ENCODE data around the gene IL34.
"Not testable (repeated sequence)": the region's sequence is repeated elsewhere in the genome, so short reads cannot be mapped to it uniquely, and the experiment has no call there.

The IL34 gene

DNA sequence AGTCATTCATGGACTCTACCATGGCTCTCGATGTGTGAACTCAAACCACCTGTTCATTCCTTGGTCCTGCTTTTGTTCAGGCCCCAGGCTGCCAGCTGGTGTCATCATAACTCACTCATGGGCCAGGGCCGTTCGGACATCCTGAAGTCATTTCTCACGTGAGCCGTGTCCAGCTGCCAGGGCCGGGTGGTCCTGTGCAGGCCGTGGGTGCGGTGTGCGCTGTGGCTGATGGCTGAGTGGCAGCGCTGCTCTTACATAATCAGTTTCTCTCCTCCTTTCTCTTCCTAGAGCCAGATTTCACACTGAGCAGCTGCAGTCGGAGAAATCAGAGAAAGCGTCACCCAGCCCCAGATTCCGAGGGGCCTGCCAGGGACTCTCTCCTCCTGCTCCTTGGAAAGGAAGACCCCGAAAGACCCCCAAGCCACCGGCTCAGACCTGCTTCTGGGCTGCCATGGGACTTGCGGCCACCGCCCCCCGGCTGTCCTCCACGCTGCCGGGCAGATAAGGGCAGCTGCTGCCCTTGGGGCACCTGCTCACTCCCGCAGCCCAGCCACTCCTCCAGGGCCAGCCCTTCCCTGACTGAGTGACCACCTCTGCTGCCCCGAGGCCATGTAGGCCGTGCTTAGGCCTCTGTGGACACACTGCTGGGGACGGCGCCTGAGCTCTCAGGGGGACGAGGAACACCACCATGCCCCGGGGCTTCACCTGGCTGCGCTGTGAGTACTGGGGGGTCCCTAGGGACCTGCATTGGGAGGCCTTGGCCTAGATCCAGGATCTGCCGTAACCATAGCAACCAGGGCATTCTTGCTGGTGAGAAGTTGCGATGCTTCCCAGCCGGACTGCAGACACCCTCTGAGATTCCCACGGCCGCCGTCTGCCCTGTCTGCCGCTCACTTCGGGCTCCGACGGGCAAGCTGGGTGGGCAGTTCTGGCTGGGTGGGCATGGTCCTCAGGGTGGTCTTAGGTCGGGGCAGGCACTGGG, at the start of gene IL34:
Gene IL34 (plus strand): TSS at position 300 of the 982 bp plus-strand sequence. CDS start 389 bp downstream, at position 689.
- no peak for DNase-seq

DNA sequence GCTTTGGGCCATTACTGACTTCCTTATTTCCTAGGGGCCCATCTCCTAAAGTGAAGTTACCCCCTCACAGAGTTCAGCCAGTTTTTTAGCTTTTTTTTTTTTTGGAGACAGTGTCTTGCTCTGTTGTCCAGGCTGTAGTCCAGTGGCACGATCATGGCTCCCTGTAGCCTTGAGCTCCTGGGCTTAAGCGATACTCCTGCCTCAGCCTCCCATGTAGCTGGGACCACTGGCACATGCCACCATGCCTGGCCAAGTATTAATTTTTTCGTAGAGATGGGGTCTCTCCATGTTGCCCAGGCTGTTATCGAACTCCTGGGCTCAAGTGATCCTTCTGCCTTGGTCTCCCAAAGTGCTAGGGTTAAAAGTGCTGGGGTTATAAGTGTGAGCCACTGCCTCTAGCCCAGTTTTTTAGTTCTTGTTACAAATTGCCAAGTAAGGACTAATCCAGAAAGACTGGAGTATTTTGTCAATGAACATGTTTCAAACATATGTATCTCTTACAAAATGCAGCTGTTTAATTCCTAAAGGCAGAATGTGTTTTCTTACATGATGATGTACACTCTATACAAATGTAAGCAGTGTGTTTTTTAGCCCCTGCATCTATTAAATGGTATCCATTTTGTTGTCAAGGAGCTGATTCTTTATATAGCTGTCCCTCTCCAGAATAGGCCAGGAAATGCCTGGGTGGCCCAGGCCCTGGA, 49.1 kb upstream of the IL34 start:
- DNase-seq: no peak

DNA sequence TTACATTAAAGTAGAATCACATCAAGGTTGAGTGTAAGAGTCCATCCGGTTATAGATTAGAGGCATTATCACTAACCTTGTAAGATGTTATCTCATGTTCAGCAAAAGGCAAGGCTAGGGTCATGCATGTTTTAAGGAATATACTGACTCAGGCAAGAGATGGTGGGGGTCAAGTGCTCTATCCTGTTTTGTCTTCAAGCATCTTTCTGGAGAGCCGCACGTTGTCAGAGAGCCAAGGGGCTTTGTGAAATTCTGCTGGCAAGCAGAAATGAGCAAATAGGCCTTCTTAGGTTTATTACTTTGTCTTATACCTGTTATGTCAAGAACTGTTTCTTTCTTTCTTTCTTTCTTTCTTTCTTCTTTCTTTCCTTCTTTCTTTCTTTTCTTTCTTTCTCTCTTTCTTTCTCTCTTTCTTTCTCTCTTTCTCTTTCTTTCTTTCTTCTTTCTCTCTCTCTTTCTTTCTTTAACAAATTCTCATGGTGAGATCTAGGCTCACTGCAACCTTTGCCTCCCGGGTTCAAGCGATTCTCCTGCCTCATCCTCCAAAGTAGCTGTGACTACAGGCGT, 47.3 kb upstream of the IL34 start:
- no peak for DNase-seq

DNA sequence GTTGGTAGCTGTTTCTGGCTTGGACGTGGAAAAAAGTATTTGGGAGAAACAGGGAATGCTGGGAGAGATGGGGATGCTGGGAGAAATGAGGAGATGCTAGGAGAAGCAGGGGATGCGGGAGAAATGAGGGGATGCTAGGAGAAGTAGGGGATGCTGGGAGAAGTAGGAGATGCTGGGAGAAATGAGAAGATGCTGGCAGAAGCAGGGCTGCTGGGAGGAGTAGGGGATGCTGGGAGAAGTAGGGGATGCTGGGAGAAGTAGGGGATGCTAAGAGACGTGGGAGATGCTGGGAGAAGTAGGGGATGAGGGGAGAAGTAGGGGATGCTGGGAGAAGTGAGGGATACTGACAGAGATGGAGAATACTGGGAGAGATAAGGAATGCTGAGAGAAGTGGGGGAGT, 45.6 kb upstream of the IL34 start:
- no peak for DNase-seq

DNA sequence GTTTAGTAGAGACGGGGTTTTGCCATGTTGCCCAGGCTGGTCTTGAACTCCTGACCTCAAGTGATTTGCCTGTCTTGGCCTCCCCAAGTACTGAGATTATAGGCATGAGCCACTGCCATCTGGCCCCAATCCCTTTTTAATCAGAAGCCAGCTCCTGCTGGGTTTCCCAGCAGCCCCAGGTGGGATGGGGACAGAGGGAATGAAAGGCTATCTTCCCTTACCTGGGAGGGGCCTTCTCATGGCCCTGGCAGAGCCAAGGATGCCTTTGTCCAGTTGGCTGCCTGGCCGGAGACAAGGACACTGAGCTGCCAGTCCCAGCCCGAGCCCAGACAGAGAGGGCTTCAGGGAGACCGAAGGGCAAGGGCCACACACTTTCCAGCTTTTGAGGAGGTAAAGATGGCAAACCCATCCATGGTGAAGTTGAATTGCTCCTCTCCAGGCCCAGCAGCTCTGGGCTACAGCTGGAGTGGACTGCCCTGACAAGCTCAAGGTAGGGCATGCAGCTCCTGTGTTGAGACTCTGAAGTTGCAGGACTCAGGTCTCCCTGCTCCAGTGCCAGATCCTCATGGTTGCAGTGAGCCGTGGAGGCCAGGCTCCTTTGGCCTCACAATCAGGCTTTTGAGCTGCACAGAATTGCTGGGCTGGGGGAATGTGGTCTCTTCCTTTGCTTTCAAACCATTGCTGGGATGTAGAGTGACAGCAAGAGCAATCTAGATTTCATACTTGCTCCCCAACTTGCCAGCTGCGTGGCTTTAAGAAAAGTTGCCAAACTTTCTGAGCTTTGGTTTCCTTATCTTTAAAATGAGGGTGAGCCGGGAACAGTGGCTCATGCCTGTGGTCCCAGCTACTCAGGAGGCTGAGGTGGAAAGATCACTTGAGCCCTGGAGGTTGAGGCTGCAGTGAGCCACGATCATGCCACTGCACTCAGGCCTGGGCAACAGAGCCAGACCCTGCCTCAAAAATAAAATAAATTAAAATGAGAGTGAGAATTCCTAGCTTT, 44.5 kb upstream of the IL34 start:
- DNase-seq: peak; percentile 35

DNA sequence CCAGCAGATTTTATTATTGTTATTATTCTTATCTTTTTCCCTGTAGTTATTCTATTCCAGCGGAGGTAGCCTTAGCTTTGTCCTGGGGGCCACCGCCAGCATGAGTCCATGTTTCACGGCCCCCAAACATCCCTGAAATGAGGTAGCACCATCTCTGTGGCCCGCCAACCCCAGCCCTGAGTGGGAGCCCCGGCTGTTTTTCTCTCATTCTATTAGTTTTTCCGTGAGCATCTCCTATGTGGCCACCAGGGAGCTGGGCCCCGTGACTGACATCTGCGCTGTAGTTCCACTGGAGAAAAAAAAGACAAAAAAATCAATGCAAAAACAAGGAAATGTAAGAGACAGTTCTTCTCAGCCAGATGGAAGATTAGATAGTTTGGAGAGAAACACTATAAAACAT, 43.5 kb upstream of the IL34 start:
- no peak for DNase-seq

DNA sequence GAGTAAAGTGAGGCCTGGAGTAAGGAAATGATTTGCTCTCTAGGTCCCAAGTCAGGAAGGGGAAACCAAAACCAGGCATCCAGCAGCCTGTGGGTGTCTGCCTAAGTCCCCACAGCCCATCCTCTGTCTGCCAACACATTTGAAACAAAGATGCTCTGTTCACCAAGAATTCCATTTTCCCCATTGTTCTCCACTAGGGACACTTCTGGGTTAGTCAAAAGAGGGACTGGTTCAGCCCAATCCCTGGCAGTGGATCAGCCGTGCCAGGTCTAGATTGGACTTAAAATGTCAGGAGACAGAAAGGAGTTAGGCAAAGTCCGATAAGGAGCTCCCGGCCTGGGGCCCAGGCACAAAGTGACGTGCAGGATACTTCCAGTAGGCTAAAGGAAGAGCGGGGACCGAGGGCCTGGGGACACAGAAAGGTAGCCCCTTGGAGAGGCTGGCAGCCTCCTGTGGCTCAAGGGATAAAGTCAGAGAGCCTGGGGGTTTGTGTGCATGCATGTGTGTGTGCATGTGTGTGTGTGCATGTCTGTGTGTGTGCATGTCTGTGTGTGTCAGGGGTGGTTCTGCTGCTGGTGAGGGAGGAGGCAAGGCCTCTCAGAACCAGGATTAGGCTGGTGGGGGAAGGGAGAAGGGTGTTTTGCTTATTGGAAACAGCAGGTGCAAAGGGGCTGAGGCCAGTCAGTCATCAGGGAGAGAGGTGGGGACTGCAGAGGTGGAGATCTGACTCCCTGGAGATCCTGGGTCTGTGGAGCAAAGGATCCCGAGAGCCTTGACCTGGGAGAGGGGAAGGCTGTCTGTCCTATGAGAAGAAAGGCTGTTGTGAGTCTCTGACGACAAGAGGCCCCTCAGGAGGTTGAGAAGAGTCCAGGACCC, 41.7 kb upstream of the IL34 start:
- DNase-seq: no peak

DNA sequence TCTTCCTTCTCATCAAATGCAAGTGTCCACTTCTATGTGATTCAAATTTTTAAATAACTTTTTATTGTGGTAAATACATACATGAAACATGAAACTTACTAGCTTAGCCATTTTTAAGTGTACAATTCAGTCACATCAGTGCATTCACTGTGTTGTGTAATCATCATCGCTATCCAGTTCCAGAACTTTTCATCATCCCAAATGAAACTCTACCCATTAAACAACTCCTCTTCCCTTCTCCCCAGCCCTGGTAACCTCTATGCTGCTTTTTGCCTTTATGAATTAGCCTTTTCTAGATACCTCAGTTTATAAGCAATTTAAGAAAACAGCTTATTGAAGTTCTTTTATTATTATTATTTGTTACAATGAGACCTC, 41.1 kb upstream of the IL34 start:
- no peak for DNase-seq

DNA sequence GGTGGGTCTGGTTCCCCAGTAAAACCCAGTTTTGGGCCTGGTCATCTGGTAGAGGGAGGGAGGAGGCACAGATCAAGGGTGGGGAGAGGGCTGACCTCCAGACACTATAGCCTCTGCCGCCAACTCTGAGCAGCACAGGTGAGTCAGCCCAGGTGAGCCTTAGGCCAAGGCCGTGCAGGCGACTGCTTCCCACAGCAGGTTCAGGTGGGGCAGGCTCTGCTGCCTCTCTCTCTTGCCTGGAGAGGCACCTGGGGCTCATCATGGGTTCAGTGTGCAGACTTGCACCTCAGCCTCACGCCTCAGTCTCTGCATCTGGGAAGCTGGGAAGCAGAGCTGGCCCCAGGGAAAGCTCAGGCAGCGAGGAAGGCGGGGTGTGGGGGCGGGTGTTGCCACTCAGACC, 37.8 kb upstream of the IL34 start:
- DNase-seq: no peak

DNA sequence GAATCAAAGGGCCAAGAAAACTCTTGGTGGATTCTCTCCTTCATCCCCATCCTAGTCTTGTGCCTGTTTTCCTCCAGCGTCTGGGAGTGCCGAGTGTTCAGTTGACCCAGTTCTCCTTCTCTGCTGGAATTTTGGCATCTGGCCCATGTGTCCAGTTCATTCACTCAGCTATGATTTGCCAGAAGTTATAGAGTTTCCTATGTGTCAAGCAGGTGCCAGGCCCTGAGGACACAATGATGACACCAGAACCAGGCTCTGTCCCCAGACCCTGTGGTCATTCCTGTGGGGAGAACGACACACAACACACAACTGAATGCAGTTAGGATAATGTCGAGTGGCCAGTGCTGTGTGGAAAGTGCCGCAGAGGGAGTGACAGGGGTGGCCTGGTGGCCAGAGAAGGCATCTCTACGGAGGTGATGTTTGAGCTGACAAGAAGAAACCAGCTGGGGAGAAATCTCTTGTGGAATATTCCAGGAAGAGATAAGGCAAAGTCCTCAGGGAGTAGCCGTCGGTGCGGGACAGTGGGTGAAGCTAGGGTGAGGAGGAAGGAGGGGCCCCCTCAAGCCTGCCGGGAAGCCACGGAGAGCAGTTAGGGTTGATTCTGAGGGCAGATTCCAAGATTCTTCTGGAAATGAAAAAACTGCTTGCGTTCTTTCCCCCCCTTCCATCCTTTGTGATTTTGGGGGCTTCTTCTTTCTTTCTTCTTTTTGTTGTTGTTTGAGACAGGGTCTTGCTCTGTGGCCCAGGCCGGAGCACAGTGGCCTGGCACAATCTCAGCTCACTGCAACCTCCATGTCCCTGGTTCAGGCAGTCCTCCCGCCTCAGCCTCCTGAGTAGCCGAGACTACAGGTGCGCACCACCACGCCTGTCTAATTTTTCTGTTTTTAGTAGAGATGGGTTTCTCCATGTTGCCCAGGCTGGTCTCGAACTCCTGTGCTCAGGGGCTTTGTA, 35.8 kb upstream of the IL34 start:
- DNase-seq: no peak

DNA sequence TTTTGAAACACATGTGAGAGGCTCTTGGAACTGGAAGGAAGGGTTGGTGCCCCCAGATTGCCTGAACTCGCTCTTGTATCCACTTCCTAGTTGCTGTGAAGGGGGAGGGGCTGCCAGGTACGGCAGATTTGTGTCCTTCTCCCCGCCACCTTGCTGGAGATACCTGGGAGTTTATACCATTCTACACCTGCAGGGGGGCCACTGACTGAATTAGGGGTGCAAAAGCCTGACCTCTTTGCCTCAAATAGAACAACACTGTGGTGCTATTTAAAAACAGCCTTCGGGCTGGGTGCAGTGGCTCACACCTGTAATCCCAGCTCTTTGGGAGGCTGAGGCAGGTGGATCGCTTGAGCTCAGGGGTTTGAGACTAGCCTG, 35.1 kb upstream of the IL34 start:
- DNase-seq: no peak

DNA sequence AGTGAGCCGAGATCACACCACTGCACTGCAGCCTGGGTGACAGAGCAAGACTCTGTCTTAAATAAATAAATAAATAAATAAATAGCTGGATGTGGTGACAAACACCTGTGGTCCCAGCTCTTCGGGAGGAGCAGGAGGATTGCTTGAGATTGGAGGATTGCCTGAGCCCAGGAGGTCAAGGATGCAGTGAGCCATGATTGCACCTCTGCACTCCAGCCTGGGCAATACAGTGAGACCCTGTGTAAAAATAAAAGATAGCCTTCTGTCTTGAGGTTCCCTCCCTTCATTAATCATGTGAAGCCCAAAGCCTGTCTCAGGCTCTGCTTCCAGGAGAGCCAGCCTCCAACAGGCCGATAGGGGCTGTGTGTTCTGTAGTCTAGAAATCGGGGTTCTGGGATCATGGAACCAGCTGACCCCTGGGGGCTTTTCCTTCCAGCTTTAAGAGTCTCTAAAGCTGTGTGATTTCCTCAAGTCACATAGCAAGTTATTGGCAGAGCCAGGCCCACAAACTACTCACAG, 34.5 kb upstream of the IL34 start:
- DNase-seq: no peak

DNA sequence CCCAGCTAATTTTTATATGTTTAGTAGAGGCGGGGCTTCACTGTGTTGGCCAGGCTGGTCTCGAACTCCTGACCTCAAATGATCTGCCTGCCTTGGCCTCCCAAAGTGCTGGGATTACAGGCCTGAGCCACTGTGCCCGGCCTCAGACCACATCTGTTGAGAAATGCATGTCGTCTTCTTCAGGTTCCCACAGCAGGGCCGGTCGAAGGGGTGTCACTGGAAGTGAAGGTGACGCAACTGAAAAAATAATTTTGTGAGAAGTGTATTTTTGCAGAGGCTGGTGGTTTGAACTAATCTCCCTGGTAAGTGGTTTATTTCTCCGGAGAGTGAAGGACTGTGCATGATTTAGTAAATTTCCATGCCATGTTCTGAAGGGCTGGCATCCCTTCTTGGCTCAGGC, 33.4 kb upstream of the IL34 start:
- DNase-seq: no peak

DNA sequence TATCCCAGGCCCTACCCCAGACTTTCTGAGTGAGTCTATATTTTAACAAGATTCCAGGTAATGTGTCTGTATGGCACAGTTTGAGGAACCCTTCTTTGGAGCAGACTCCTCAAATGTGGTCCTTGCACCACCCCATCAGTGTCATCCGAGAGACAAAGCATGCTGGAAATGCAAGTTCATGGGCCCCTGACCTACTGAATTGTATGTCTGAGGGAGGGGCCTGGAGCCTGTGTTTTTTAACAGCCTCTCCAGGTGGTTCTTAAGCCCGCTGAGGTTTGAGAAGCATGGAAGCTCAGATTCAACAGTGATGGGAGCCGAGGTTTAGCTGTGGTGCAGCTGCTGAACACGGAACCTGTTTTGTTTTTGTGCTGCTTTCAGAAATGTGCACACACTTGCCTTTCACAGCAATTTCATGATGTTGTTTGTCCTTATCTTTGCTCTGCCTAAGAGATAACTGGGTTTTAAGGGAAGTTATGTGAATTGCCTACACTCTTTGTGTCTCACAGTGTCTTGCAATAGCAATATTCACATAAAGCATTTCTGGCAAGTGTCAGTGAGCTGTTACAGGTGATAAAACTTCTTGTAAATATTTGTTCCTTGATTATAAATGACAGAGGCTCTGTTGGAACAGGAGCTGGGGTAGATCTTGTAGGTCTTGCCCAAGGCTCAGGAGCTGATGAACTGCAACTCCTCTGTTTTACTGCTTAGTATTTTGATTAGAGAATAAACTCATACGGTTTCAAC, 32.0 kb upstream of the IL34 start:
- no peak for DNase-seq

DNA sequence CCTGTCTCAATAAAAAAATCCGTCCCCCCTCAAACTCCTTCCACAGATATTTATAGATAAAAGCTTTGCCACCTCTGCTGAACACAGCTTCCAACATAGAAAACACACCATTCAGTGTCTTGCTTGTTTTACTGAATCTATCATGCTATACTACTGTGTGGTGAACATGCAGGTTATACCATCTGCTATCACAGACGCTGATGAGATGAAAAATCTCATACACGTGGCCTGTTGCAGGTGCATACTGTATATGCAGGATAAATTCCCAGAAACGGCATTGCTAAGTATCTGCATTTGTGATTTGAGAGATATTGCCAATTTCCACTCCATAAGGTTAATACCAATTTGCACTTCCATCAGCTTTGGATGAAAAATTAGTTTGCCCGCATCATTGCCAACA, 30.4 kb upstream of the IL34 start:
- DNase-seq: no peak

DNA sequence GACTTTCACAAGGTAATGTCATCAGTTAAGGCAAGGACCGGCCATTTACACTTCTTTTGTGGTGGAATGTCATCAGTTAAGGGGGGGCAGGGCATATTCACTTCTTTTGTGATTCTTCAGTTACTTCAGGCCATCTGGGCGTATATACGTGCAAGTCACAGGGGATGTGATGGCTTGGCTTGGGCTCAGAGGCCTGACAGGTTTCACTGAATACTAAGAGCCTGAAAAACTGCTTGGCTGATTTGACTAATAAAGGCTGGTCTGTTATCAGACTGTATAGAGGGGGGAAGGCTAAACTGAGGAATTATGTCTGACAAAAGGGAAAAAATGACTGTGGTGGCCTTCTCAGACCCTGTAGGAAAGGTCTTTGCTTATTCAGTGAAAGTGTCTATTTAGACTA, 24.5 kb upstream of the IL34 start:
- DNase-seq: not testable (repeated sequence)

DNA sequence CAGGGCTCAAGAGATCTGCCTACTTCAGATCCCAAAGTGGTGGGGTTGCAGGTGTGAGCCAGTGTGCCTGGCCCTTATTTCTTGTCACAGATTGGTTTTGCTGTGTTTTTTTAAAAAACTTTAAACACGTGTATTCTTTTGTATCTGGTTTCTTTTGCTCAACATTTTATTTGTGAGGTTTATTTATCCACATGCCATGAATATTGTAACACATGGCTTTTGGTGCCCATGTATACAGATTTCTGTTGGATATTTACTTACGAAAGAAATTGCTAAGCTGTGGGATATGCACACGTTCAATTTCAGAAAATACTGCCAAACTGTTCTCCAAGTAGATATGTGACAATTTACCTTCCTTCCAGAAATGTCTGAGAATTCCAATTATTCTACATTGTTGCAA, 18.7 kb upstream of the IL34 start:
- no peak for DNase-seq

DNA sequence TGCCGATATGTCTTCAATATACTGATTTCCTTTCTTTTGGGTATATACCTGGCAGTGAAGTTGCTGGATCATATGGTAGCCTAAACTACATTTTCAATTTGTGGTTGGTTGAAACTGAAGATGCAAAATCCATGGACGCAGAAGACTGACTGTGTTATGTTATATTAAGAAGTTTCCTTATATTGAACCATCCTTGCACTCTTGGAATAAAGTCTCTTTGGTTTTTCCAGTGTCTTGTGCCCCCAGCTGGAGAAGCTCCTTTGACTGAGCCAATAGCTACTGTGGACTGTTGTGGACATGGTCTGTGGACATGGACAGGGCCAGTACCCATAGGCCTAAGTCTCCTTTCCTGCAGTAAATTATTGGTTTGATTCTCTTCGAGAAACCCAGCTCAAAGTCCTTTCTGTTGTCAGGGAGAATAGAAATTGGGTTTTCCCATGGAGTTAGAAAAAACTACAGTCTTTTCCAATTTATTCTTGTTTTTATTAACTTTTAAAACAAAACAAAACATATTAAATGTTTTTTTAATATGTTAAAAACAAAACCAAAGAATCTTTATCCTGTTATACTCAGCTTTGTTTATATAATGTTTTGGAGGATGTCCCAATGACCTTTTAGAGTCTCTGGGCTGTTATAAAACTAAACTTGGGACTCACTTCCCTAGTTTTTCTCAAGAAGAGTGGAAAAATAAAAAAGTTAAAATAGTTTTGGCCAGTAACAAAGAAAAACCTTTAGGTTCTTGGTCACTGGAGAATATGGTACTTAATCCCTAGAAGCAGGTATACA, 15.2 kb upstream of the IL34 start:
- no peak for DNase-seq

DNA sequence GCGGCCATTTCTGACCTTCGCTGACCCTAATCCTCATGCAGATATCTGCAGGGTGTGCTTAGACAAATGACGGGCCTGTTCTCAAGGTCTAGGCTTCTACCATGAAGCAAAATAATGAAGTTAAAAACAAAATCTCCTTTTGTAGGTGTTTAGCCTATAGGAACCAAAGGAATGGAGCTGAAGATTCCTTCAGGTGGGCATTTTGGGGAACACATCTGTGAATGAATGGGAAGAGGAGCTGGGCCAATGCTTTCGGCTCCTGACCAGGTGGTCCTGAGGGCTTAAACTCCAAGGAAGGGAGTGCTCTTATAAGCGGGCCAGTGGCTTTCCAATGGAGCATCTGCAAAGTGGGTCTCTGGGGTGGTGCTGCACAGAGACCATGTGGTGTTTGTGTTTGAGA, 14.1 kb upstream of the IL34 start:
- no peak for DNase-seq

All from NCI-H226 (cell line).